ENCODE measurements around the gene CHN2. TPM values are rescaled to one million over a fixed set of nuclear protein-coding genes. Genes with fewer than 3 reads are reported as not detected.

Gene CHN2
- polyA plus RNA-seq, 1 donor from 2014 or later: 136 TPM

DNA sequence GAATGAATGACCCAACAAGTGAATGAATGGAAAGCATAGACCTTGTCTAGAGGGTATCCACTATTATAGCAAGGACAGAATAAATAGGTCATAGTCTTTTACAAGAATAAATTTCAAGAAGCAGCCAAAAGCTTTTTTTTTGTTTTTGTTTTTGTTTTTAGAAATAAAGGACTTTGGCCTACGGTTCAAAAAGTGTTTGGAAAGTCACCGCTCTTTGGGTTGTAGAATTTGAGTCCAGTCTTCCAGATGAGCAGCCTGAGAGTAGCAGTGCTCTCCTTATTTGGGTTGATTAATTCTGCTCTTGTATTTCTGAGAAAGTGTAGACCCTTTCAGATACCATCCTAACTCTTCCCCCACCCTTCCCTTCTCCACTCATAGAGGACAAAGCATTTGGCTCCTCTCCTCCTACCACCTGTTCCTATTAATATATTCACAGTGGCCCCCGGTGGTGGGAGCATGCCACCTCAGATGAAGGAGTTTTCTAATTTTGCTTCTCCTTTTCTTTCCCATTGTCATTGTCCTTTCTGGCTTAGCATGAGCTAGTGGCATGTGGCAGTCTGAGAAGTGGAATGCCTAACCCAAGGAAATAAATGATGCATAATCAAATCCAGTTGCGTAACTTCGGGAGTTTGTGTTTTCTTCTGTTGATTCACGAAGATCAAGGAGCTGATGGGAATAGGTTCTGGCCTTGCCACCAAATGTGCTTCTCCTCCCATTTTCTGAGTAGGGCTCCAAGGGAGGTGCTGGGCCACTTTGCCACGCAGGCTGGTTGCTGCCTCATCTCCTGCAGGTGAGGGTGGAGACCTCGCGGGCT lies 114.7 kb downstream of the CHN2 start:
- Histone ChIP-seq H3K9me2 (ENCODE audit: insufficient read depth, low read length) (no peaks in the 10 kb centered on the region), H3K9ac (ENCODE audit: low read length) (no peak overlapping the region), H3K9me3 (ENCODE audit: low read length) (no peaks in the 10 kb centered on the region), H3K27ac (ENCODE audit: low read length) (no peak overlapping the region), H3K4me2 (ENCODE audit: low read length) (no peak overlapping the region), H3K27me3 (ENCODE audit: insufficient read depth, low read depth, low read length) (no peaks in the 10 kb centered on the region), H4K20me1 (ENCODE audit: insufficient read depth) (no peaks in the 10 kb centered on the region), H3K79me2 (replicated peaks; ENCODE audit: insufficient read depth, low read length) (peaks cover 18% of the 10 kb centered on the region), H3K4me3 (ENCODE audit: low read length) (no peak overlapping the region), H2AFZ (ENCODE audit: low read depth, low read length) (no peak overlapping the region), H3F3A (ENCODE audit: insufficient read depth, low read length, poor library complexity, severe bottlenecking) (no peaks in the 10 kb centered on the region), H3K36me3 (ENCODE audit: insufficient read depth, low read length) (no peaks in the 10 kb centered on the region)
- TF ChIP-seq TAF1 (IDR thresholded peaks at IDR 0.05; ENCODE audit: low read depth) (no peak), EZH2 (IDR thresholded peaks at IDR 0.05; ENCODE audit: borderline replicate concordance, insufficient read depth, low read length, poor library complexity, severe bottlenecking) (no peak), EP300 (conservative IDR thresholded peaks at IDR 0.05; ENCODE audit: poor library complexity, severe bottlenecking) (no peak), RAD21 (conservative IDR thresholded peaks at IDR 0.05) (no peak), POLR2AphosphoS5 (IDR thresholded peaks at IDR 0.05) (no peak), MXI1 (conservative IDR thresholded peaks at IDR 0.05; ENCODE audit: poor library complexity, severe bottlenecking) (no peak), SMC3 (conservative IDR thresholded peaks at IDR 0.05; ENCODE audit: poor library complexity) (no peak), REST (IDR thresholded peaks at IDR 0.05; ENCODE audit: borderline replicate concordance) (no peak)
- TF ChIP-seq, protein P1, sequence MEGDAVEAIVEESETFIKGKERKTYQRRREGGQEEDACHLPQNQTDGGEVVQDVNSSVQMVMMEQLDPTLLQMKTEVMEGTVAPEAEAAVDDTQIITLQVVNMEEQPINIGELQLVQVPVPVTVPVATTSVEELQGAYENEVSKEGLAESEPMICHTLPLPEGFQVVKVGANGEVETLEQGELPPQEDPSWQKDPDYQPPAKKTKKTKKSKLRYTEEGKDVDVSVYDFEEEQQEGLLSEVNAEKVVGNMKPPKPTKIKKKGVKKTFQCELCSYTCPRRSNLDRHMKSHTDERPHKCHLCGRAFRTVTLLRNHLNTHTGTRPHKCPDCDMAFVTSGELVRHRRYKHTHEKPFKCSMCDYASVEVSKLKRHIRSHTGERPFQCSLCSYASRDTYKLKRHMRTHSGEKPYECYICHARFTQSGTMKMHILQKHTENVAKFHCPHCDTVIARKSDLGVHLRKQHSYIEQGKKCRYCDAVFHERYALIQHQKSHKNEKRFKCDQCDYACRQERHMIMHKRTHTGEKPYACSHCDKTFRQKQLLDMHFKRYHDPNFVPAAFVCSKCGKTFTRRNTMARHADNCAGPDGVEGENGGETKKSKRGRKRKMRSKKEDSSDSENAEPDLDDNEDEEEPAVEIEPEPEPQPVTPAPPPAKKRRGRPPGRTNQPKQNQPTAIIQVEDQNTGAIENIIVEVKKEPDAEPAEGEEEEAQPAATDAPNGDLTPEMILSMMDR (IDR thresholded peaks at IDR 0.05; ENCODE audit: poor library complexity, severe bottlenecking): no peak

- Histone ChIP-seq H3K4me2 (ENCODE audit: low read length) (no peak overlapping the region), H3K9me2 (ENCODE audit: insufficient read depth, low read length) (no peaks in the 10 kb centered on the region), H3K36me3 (ENCODE audit: insufficient read depth, low read length) (no peaks in the 10 kb centered on the region), H4K20me1 (ENCODE audit: insufficient read depth) (no peaks in the 10 kb centered on the region), H3K27me3 (ENCODE audit: insufficient read depth, low read depth, low read length) (no peaks in the 10 kb centered on the region), H3K79me2 (replicated peaks; ENCODE audit: insufficient read depth, low read length) (peaks cover 18% of the 10 kb centered on the region), H2AFZ (ENCODE audit: low read depth, low read length) (no peak overlapping the region), H3F3A (ENCODE audit: insufficient read depth, low read length, poor library complexity, severe bottlenecking) (no peaks in the 10 kb centered on the region), H3K9me3 (ENCODE audit: low read length) (no peaks in the 10 kb centered on the region), H3K4me3 (ENCODE audit: low read length) (no peak overlapping the region), H3K27ac (ENCODE audit: low read length) (no peak overlapping the region), H3K9ac (ENCODE audit: low read length) (no peak overlapping the region)
- no peak for TF ChIP-seq EZH2 (IDR thresholded peaks at IDR 0.05; ENCODE audit: borderline replicate concordance, insufficient read depth, low read length, poor library complexity, severe bottlenecking)
- no peak for TF ChIP-seq TAF1 (IDR thresholded peaks at IDR 0.05; ENCODE audit: low read depth)
- TF ChIP-seq EP300 (conservative IDR thresholded peaks at IDR 0.05; ENCODE audit: poor library complexity, severe bottlenecking): no peak
- TF ChIP-seq RAD21 (conservative IDR thresholded peaks at IDR 0.05): no peak
- TF ChIP-seq, protein P1 (IDR thresholded peaks at IDR 0.05; ENCODE audit: poor library complexity, severe bottlenecking): no peak
- no peak for TF ChIP-seq MXI1 (conservative IDR thresholded peaks at IDR 0.05; ENCODE audit: poor library complexity, severe bottlenecking)
- TF ChIP-seq POLR2AphosphoS5 (IDR thresholded peaks at IDR 0.05): no peak
- no peak for TF ChIP-seq SMC3 (conservative IDR thresholded peaks at IDR 0.05; ENCODE audit: poor library complexity)
- no peak for TF ChIP-seq REST (IDR thresholded peaks at IDR 0.05; ENCODE audit: borderline replicate concordance)
Measured at GRCh38 chr7:29310625-29311024, 116.0 kb downstream of the CHN2 start.
